Thyroid gland (tissue), 4 donors: ENCODE measurements around the gene COIL. TPM values are rescaled to one million over a fixed set of nuclear protein-coding genes. Genes with fewer than 3 reads are reported as not detected.

Experiments used
- DNase-seq, 2 donors: peaks; one replicate each; pipeline ENCODE4 v3.0.0-alpha.2; 2019
- H3K27ac ChIP-seq, 3 donors: fragments of 200-600 bp; sonication (generic); 1 replicate in 2 of 3; 2 replicates in 1 of 3; pipeline ENCODE4 v1.5.1; 2016 to 2019; ENCODE audit warnings: mild to moderate bottlenecking in 1 of 3, moderate library complexity in 1 of 3
- H3K27me3 ChIP-seq: fragments of 200-600 bp; sonication (generic); one replicate; pipeline ENCODE4 v1.5.1; 2019
- H3K36me3 ChIP-seq, 2 donors: fragments of 200-600 bp; sonication (generic); one replicate each; pipeline ENCODE4 v1.5.1; 2016 to 2019
- H3K4me1 ChIP-seq, 2 donors: fragments of 200-600 bp; sonication (generic); one replicate each; pipeline ENCODE4 v1.5.1; 2017 to 2019
- H3K4me3 ChIP-seq, 3 donors: fragments of 200-600 bp; sonication (generic); replicated peaks in 1 of 3; 1 replicate in 2 of 3; 2 replicates in 1 of 3; pipeline ENCODE4 v1.5.1; 2016; ENCODE audit warnings: mild to moderate bottlenecking in 1 of 3
- H3K9me3 ChIP-seq: fragments of 200-600 bp; sonication (generic); one replicate; pipeline ENCODE4 v1.5.1; 2017
- POLR2A ChIP-seq, 2 donors: fragments of 450-650 bp; IDR thresholded peaks; one replicate each; pipeline ENCODE4 v1.6.1; 2017; ENCODE audit warnings: antibody characterized with exemption in 2 of 2, mild to moderate bottlenecking in 2 of 2, moderate library complexity in 1 of 2
- WGBS, 2 donors: methylation state at CpG; one replicate each; pipeline ENCODE4 v1.1.5; 2017; 5-methylcytosine and 5-hydroxymethylcytosine counted together
- intact Hi-C: fragments of 100-400 bp; cut with DNase I; formaldehyde crosslinking; loops from one replicate; pipeline ENCODE4 v1.15.1; 2023
- total RNA-seq, 4 donors: library from RNA; depleted of rRNA; stranded (reverse); fragments of >200 nt; gene quantifications; one replicate each; pipeline ENCODE4 v1.2.3, GENCODE V29; 2016
- TF ChIP-seq, protein P1 (sequence below), 6 experiments: fragments of 200-600 bp in 3 of 6; fragments of 450-650 bp in 3 of 6; sonication (generic) in 3 of 6; IDR thresholded peaks; one replicate each; pipeline ENCODE4 v1.5.1; 2016 to 2019; ENCODE audit warnings: antibody characterized with exemption in 6 of 6, mild to moderate bottlenecking in 2 of 6, inconsistent platforms in 1 of 6, moderate library complexity in 1 of 6

Gene COIL
- total RNA-seq, 4 donors from 2014 or later = 13.2 to 18.3 (median 17.5) TPM

DNA sequence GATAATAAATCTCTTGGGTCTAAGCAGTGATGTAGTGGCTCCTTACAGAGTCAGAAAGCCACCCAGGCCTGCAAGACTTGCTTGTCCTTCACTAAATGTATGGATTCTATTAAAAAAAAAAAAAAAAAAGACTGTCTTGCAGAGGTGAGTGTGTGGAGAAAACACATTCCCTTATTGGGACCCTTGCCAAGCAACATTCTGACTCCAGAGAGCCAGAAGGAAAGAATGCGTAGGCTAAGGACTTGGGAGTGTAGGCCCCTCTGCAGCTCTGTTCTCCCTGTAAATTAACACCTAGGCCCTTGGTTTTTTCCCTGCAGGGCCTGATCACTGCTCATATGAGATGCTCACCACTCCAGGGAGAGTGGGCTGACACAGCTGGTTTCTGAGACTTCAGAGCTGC is 34.9 kb upstream of the COIL start:
- WGBS, 2 donors = 88% methylated on average over 1 of the region's 1 CpG
- H3K4me1 ChIP-seq = no peaks in the 10 kb centered on the region
- no peak overlapping the region for H3K4me3 ChIP-seq
- intact Hi-C loops = loop anchor here (5.0 kb wide), 1 partner anchor 122 kb away; no protein-coding TSS in a partner anchor
- no peaks in the 10 kb centered on the region for H3K9me3 ChIP-seq
- H3K36me3 ChIP-seq = peaks cover 45 to 48% of the 10 kb centered on the region in 2 donors
- DNase-seq = no peak
- no peak for TF ChIP-seq POLR2A (IDR thresholded peaks at IDR 0.05)
- TF ChIP-seq, protein P1, sequence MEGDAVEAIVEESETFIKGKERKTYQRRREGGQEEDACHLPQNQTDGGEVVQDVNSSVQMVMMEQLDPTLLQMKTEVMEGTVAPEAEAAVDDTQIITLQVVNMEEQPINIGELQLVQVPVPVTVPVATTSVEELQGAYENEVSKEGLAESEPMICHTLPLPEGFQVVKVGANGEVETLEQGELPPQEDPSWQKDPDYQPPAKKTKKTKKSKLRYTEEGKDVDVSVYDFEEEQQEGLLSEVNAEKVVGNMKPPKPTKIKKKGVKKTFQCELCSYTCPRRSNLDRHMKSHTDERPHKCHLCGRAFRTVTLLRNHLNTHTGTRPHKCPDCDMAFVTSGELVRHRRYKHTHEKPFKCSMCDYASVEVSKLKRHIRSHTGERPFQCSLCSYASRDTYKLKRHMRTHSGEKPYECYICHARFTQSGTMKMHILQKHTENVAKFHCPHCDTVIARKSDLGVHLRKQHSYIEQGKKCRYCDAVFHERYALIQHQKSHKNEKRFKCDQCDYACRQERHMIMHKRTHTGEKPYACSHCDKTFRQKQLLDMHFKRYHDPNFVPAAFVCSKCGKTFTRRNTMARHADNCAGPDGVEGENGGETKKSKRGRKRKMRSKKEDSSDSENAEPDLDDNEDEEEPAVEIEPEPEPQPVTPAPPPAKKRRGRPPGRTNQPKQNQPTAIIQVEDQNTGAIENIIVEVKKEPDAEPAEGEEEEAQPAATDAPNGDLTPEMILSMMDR (IDR thresholded peaks at IDR 0.05) = no peak
- no peak overlapping the region for H3K27ac ChIP-seq
- H3K27me3 ChIP-seq = no peaks in the 10 kb centered on the region

DNA sequence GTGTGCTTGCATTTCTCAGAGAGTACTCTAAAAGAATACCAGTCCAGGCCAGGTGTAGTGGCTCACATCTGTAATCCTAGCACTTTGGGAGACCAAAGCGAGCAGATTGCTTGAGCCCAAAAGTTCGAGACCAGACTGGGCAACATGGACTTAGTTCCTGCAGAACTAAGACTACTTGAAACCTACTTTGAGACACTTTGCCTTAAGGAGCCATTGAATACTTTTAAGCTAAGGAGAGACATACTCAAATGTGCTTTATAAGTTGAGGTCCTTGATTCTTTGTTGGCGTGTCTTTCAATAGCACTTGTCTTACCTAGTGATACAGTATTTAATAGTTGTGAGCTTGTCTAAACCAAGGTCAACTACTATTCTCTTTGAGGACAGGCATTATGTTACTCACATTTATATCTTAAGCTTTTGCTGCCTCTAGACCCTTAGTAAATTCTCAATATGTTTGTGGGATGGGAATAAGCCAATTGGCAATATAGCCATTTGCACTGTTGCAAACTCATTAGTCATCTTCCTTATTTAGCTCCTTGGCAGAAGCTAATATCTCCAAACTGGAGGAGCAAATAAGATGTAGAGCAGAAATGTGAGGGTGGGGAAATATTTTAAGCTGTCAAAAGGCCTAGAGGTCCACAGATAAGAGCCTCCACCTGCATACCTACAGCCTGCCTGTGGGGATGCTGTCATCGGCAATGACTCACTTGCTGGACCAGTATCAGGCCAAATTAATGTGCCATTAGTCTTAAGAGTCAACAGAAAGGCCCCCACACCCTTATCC is 33.4 kb upstream of the COIL start:
- H3K4me1 ChIP-seq = no peaks in the 10 kb centered on the region
- intact Hi-C loops = no loop called here
- peaks cover 51 to 54% of the 10 kb centered on the region in 2 donors for H3K36me3 ChIP-seq
- H3K27me3 ChIP-seq = no peaks in the 10 kb centered on the region
- TF ChIP-seq, protein P1 (IDR thresholded peaks at IDR 0.05) = no peak
- TF ChIP-seq POLR2A (IDR thresholded peaks at IDR 0.05) = no peak
- H3K27ac ChIP-seq = no peak overlapping the region
- H3K9me3 ChIP-seq = no peaks in the 10 kb centered on the region
- 82 to 84% methylated on average over 4 of the region's 4 CpGs for WGBS, 2 donors
- H3K4me3 ChIP-seq = no peak overlapping the region
- no peak for DNase-seq

DNA sequence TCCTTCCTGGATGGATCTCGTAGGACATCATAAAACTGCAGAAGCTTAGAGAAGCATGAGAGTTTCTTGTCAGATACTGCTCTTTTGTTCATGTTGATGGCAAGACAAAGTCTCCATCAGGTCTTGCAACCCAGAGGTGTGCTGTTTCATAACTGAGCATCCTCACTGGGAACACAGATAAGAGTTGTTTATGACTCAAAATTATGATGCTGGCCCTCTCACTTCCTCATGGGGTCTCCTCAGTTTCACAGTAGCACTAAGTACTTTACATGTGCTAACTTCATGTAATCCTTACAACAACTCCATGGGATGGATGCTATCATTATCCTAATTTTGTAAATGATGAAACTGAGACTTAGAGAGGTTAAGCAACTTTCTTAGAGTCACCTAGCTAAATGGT is 31.5 kb upstream of the COIL start:
- intact Hi-C loops = no loop called here
- no peaks in the 10 kb centered on the region for H3K4me1 ChIP-seq
- TF ChIP-seq, protein P1 (IDR thresholded peaks at IDR 0.05) = no peak
- no peak for TF ChIP-seq POLR2A (IDR thresholded peaks at IDR 0.05)
- no peak for DNase-seq
- H3K27ac ChIP-seq = no peak overlapping the region
- 94 to 96% methylated on average over 1 of the region's 1 CpG for WGBS, 2 donors
- H3K27me3 ChIP-seq = no peaks in the 10 kb centered on the region
- H3K36me3 ChIP-seq = peaks cover 53 to 54% of the 10 kb centered on the region in 2 donors
- no peak overlapping the region for H3K4me3 ChIP-seq
- no peaks in the 10 kb centered on the region for H3K9me3 ChIP-seq

DNA sequence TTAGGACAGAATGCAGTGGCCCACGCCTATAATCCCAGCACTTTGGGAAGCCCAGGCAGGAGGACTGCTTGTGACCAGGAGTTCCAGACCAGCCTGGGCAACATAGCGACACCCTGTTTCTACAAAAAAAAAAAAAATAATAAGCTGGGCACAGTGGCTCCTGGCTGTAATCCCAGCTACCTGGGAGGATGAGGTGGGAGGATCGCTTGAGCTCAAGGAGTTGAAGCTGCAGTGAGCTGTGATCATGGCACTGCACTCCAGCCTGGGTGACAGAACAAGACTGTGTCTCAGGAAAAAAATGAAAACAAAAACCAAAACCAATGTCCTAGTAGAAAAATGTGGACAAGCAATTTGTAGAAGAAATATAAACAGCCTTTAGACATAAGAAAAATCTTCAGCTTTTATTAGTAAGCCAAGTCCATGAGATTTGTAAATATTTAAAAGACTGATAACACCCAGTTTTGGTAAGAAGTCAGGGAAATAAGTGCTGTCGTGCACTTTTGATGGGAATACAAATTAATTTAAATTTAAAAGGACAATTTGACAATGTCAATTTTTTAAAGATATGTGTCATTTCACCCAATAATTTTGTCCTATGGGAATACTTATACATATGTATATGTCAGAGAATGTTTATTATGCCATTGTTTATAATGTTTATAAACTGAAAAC is 28.2 kb upstream of the COIL start:
- no peaks in the 10 kb centered on the region for H3K4me1 ChIP-seq
- H3K36me3 ChIP-seq = peaks cover 48 to 49% of the 10 kb centered on the region in 2 donors
- no peak overlapping the region for H3K27ac ChIP-seq
- no peaks in the 10 kb centered on the region for H3K9me3 ChIP-seq
- WGBS, 2 donors = 81 to 84% methylated on average over 4 of the region's 4 CpGs
- TF ChIP-seq POLR2A (IDR thresholded peaks at IDR 0.05) = no peak
- TF ChIP-seq, protein P1 (IDR thresholded peaks at IDR 0.05) = no peak
- no peak overlapping the region for H3K4me3 ChIP-seq
- no peaks in the 10 kb centered on the region for H3K27me3 ChIP-seq
- intact Hi-C loops = no loop called here
- peak; percentile 58 for DNase-seq

DNA sequence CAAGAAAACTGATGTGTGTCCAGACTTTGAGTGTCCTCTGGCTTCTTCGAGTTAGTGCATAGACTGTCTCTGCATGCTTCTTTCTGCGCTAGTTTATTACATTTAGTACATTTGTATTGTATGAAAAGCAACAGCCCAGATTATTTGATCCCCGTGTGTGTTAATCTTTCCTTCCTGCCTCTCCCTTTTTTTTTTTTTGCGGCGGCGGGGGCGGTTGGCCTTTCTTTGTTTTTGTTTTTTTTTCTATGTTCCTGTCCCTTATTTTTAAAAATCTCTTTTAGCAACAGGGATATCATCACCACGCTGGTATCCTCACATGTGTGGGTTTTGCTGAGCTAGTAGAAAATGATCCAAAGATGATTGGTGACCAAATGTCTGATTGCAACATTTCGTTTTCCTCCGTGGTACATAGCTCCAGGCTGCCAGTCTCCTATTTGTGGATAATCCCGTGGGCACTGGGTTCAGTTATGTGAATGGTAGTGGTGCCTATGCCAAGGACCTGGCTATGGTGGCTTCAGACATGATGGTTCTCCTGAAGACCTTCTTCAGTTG is 26.5 kb upstream of the COIL start:
- WGBS, 2 donors = 87 to 88% methylated on average over 11 of the region's 11 CpGs
- Histone ChIP-seq H3K36me3 (peaks cover 43 to 54% of the 10 kb centered on the region in 2 donors), H3K4me3 (no peak overlapping the region), H3K9me3 (no peaks in the 10 kb centered on the region), H3K27ac (no peak overlapping the region), H3K4me1 (no peaks in the 10 kb centered on the region), H3K27me3 (no peaks in the 10 kb centered on the region)
- no peak for TF ChIP-seq POLR2A (IDR thresholded peaks at IDR 0.05)
- TF ChIP-seq, protein P1 (IDR thresholded peaks at IDR 0.05) = no peak
- intact Hi-C loops = no loop called here
- no peak for DNase-seq
